ENCODE measurements around the gene B3GALT6. TPM values are rescaled to one million over a fixed set of nuclear protein-coding genes. Genes with fewer than 3 reads are reported as not detected.

The B3GALT6 gene
- total RNA-seq, 2 experiments from 2014 or later: 17.5 to 18.9 TPM

DNA sequence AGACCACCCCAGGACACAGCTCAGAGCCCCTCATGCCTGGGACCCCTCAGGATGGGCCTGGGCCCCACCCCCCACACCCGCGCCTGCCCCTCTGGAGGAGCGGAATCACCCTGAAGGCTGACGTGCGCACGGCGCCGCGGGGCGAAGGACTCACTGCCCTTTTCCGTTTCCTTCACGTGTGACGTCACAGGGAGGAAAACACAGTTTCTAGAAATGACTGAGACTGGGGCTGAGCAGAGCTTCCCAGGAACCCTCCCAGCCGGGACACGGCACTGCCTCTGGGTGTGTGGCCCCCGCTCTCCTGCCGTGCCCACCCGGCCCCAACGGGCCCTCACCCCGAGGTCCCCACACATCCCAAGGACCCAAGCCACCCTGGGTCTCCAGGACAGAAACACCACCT is 12.7 kb upstream of the B3GALT6 start:
- no peak overlapping the region for H3K27ac Mint-ChIP-seq
- DNase-seq: no peak

DNA sequence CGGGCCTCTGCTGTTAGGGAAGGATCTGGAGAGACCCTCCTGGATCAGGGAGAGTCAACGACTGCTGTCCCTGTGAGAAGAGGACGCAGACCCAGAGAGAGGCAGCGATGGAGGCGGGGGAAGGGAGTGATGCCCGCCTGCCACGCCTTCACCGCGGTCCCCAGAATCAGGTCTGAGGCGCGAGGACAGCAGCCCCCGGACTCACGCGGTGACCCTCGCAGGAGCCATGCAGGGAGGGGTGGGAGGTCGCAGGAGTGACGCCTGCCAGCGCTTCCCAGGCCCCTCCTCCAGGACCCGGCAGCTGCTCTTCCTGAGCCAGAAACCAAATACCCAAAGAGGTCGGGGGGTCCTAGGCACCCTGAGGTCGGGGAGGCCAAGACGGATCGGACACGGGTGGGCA is 11.8 kb upstream of the B3GALT6 start:
- H3K4me3 Mint-ChIP-seq: no peak overlapping the region
- peaks cover 27% of the 10 kb centered on the region for H3K36me3 Mint-ChIP-seq
- H3K4me1 Mint-ChIP-seq: peaks cover 17% of the 10 kb centered on the region
- H3K9me3 Mint-ChIP-seq: no peaks in the 10 kb centered on the region
- no peaks in the 10 kb centered on the region for H3K27me3 Mint-ChIP-seq
- H3K27ac Mint-ChIP-seq: no peak overlapping the region
- no peak for DNase-seq

More for the DNA sequence above, 12.7 kb upstream of the B3GALT6 start:
- H3K4me3 Mint-ChIP-seq: no peak overlapping the region
- H3K27me3 Mint-ChIP-seq: no peaks in the 10 kb centered on the region
- H3K4me1 Mint-ChIP-seq: peaks cover 25% of the 10 kb centered on the region
- no peaks in the 10 kb centered on the region for H3K9me3 Mint-ChIP-seq
- peaks cover 28% of the 10 kb centered on the region for H3K36me3 Mint-ChIP-seq

- peaks cover 26% of the 10 kb centered on the region for H3K36me3 Mint-ChIP-seq
Measured at GRCh38 chr1:1221887-1222574, 10.0 kb upstream of the B3GALT6 start.

DNA sequence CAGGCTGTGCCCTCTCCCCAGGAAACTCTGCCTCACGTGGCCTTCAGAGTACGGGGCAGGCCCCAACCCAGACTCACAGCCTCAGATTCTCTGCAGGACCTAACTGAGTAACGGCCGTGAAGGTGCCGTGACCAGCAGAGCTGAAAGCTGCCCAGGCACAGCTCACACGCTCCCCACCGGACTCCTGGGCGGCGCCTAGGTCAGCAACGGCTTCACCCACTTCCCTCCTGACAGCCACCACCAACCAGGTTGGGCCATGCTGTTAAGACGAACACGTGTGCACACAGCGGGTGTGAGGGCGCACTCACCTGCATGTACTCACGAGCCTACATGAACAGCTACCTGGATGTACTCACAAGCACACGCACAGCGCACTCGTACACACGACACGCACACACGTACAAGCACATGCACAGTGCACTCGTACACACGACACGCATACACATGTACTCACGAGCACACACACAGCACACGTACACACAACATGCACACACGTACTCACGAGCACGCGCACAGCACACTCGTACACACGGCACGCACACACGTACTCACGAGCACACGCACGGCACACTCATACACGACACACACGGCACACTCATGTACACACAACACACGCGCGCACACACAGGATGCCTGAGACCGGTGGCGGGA is 9.3 kb upstream of the B3GALT6 start:
- H3K36me3 Mint-ChIP-seq: peaks cover 24% of the 10 kb centered on the region

More at GRCh38 chr1:1221887-1222574, 10.0 kb upstream of the B3GALT6 start:
- H3K27ac Mint-ChIP-seq: no peak overlapping the region
- no peaks in the 10 kb centered on the region for H3K27me3 Mint-ChIP-seq
- no peak overlapping the region for H3K4me3 Mint-ChIP-seq
- H3K9me3 Mint-ChIP-seq: no peaks in the 10 kb centered on the region
- peaks cover 6% of the 10 kb centered on the region for H3K4me1 Mint-ChIP-seq
- DNase-seq: no peak

GRCh38 chr1:1223321-1223720 is 8.7 kb upstream of the B3GALT6 start:
- no peak for DNase-seq
- Mint-ChIP-seq H3K4me3 (no peak overlapping the region), H3K27me3 (no peaks in the 10 kb centered on the region), H3K27ac (no peak overlapping the region), H3K9me3 (no peaks in the 10 kb centered on the region), H3K36me3 (peaks cover 19% of the 10 kb centered on the region), H3K4me1 (no peaks in the 10 kb centered on the region)

More for the DNA sequence above, 9.3 kb upstream of the B3GALT6 start:
- H3K27ac Mint-ChIP-seq: no peak overlapping the region
- H3K9me3 Mint-ChIP-seq: no peaks in the 10 kb centered on the region
- DNase-seq: no peak
- no peak overlapping the region for H3K4me3 Mint-ChIP-seq
- H3K4me1 Mint-ChIP-seq: peaks cover 4% of the 10 kb centered on the region
- no peaks in the 10 kb centered on the region for H3K27me3 Mint-ChIP-seq

DNA sequence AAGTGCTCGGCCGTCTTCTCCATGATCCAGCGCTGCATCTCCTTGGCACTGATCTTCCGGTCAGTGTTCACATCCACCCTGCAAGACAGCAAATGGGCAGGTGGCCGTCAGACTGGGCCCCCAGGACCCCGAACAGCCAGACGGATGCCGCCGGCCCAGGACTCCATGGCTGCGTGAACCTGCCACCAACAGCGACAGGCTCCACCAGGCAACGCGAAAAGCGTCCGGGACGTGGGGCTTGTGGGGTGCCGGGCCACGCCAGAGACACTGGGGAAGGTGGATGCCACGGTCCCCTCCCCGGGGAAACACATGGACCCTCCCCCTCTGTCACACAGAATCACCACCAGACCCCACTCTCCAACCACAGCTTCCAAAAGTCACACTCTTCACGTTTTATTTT is 8.1 kb upstream of the B3GALT6 start:
- no peak overlapping the region for H3K27ac Mint-ChIP-seq
- H3K27me3 Mint-ChIP-seq: no peaks in the 10 kb centered on the region
- peaks cover 20% of the 10 kb centered on the region for H3K36me3 Mint-ChIP-seq
- H3K9me3 Mint-ChIP-seq: no peaks in the 10 kb centered on the region
- no peaks in the 10 kb centered on the region for H3K4me1 Mint-ChIP-seq
- H3K4me3 Mint-ChIP-seq: no peak overlapping the region
- no peak for DNase-seq

- Mint-ChIP-seq H3K4me1 (peaks cover 9% of the 10 kb centered on the region), H3K4me3 (no peak overlapping the region), H3K9me3 (no peaks in the 10 kb centered on the region), H3K36me3 (peaks cover 31% of the 10 kb centered on the region), H3K27ac (no peak overlapping the region), H3K27me3 (no peaks in the 10 kb centered on the region)
- no peak for DNase-seq
Measured at GRCh38 chr1:1225238-1225845, 6.7 kb upstream of the B3GALT6 start.

DNA sequence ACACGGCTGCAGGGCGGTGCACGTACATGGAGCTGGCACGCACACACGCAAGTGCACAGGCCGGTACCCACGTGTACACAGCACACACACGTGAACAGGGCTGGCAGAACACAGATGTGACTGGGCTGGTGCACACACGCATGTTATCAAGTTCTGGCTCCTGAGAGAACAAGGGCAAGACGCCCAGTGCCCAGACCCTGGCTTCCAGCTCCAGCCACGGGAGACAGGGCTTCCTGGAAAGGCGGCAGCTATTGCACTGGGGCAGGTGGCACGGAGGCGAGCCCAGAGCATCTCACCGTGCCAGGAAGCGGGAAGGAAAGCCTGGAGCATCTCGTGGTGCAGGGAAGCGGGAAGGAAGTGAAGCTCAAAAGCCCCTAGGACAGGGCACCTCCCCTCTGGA is 6.1 kb upstream of the B3GALT6 start:
- Mint-ChIP-seq H3K9me3 (no peaks in the 10 kb centered on the region), H3K4me1 (peaks cover 13% of the 10 kb centered on the region), H3K36me3 (peaks cover 36% of the 10 kb centered on the region), H3K27me3 (no peaks in the 10 kb centered on the region), H3K27ac (no peak overlapping the region), H3K4me3 (no peak overlapping the region)
- no peak for DNase-seq

GRCh38 chr1:1226566-1227362 is 5.3 kb upstream of the B3GALT6 start:
- Mint-ChIP-seq H3K4me1 (peaks cover 13% of the 10 kb centered on the region), H3K36me3 (peaks cover 38% of the 10 kb centered on the region), H3K27me3 (no peaks in the 10 kb centered on the region), H3K4me3 (no peak overlapping the region), H3K27ac (no peak overlapping the region), H3K9me3 (no peaks in the 10 kb centered on the region)
- no peak for DNase-seq

DNA sequence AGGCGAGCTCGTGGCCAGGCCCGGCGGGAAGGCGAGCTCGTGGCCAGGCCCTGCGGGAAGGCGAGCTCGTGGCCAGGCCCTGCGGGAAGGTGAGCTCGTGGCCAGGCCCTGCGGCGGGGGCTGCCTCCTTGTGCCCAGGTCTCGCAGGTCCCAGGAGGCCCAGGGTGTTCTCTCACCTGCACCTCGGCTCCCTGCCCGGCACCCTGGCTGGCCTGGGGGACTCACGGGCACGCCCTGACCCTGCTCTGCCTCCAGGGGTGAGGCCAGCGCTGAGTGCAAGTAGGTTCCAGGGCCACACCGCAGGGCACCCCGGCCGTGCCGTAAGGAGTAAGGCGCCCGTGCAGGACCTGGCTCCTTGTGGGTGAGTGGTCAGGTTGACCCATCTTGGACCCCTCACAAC is 4.7 kb upstream of the B3GALT6 start:
- H3K36me3 Mint-ChIP-seq: peaks cover 38% of the 10 kb centered on the region
- H3K27me3 Mint-ChIP-seq: no peaks in the 10 kb centered on the region
- no peak overlapping the region for H3K27ac Mint-ChIP-seq
- no peak for DNase-seq
- no peaks in the 10 kb centered on the region for H3K9me3 Mint-ChIP-seq
- H3K4me3 Mint-ChIP-seq: no peak overlapping the region
- peaks cover 13% of the 10 kb centered on the region for H3K4me1 Mint-ChIP-seq

DNA sequence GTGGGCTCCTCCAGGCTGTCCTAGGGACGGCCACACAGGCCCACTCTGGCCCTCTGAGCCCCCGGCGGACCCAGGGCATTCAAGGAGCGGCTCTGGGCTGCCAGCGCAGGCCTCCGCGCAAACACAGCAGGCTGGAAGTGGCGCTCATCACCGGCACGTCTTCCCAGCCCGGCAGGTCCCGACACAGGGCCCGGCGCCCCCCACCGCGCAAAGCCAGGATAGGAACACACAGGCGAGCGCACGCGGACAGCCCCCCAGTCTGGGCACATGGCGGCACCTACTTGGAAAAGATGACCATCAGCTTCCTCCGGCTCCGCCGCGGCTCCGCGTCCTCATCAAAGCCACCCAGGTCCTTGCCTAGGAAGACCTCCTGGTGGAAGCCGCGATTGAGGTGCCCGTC is 3.9 kb upstream of the B3GALT6 start:
- Mint-ChIP-seq H3K27ac (no peak overlapping the region), H3K9me3 (no peaks in the 10 kb centered on the region), H3K4me1 (peaks cover 13% of the 10 kb centered on the region), H3K27me3 (no peaks in the 10 kb centered on the region), H3K36me3 (peaks cover 32% of the 10 kb centered on the region), H3K4me3 (no peak overlapping the region)
- DNase-seq: no peak

DNA sequence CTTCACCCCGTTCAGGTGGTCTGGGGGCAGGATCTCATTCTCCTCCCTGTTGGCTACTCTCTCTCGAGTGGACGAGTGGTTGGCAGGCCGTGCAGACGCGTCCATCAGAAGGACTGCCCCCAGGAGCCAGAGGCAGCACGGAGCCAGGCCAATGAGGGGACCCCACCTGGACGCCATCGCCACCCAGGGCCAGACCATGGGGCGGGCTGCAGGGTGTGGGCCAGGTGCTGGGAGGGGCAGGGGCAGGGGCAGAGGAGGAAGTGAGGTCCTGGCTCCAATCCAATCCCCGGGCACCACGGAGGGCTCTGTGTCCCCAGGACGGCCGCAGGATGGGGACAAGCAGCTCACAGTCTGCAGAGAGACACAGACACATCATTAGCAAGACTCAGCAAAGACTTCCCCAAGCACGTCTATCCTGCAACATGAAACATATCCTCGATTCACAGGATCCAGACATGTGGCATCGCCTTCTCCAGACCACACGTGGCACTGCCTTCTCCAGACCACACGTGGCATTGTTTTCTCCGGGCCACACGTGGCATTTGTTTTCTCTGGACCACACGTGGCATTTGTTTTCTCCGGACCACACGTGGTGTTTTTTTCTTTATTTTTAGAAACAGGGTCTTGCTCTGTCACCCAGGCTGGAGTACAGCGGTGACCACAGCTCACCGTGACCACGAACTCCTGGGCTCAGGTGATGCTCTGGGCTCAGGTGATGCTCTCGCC is 3.3 kb upstream of the B3GALT6 start:
- H3K9me3 Mint-ChIP-seq: no peaks in the 10 kb centered on the region
- no peak overlapping the region for H3K27ac Mint-ChIP-seq
- no peak overlapping the region for H3K4me3 Mint-ChIP-seq
- peaks cover 35% of the 10 kb centered on the region for H3K36me3 Mint-ChIP-seq
- H3K4me1 Mint-ChIP-seq: peaks cover 17% of the 10 kb centered on the region
- DNase-seq: no peak
- H3K27me3 Mint-ChIP-seq: no peaks in the 10 kb centered on the region

GRCh38 chr1:1229770-1230169 is 2.3 kb upstream of the B3GALT6 start:
- H3K9me3 Mint-ChIP-seq: no peaks in the 10 kb centered on the region
- no peaks in the 10 kb centered on the region for H3K27me3 Mint-ChIP-seq
- peak overlapping the region; percentile 93 for H3K4me3 Mint-ChIP-seq
- DNase-seq: no peak
- peaks cover 26% of the 10 kb centered on the region for H3K4me1 Mint-ChIP-seq
- H3K27ac Mint-ChIP-seq: no peak overlapping the region
- H3K36me3 Mint-ChIP-seq: peaks cover 43% of the 10 kb centered on the region

DNA sequence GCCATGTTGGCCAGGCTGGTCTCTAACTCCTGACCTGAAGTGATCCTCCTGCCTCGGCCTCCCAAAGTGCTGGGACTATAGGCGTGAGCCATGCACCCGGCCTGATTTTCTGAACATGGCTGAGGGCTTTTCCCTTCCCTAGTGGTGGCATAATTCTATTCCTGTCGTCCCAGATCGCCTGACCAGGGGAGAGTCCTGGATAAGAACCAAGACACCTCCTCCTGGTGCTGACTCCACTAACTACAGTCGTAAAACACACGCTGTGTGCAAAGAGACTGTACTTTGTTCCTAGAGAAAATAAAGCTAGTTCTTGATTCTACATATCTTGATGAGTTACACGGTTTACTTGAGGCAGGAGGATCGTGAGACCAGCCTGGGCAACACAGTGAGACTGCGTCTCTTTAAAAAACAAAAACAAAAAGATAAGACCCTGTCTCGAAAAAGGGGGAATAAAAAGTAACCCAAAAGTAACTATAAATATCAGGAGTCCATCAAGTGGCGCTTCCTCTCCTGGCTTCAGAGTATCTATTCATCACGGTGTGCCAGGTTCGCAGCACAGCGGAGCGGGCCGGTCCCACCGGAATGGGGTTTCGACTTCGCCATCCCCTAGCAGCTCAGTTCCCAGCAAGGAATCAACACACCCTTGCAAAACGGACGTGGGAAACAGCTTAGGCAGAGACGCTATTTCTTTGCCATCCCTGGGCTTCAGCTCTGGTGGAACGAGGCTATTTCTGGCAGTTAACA is 1.2 kb upstream of the B3GALT6 start:
- peaks cover 26% of the 10 kb centered on the region for H3K4me1 Mint-ChIP-seq
- peak overlapping the region; percentile 93 for H3K4me3 Mint-ChIP-seq
- no peak for DNase-seq
- H3K9me3 Mint-ChIP-seq: no peaks in the 10 kb centered on the region
- peaks cover 38% of the 10 kb centered on the region for H3K36me3 Mint-ChIP-seq
- no peaks in the 10 kb centered on the region for H3K27me3 Mint-ChIP-seq
- H3K27ac Mint-ChIP-seq: peak overlapping the region; percentile 86

Data from activated naive CD8-positive, alpha-beta T cell treated with anti-CD3 and anti-CD28 coated beads for 36 hours (primary cell).